HTERT RPE-1 (cell line): ENCODE results near the gene DIP2C.

Experiments
- in situ Hi-C: fragments of 300-500 bp; cut with MboI; formaldehyde crosslinking; loops from 4 replicates; pipeline ENCODE4 v1.14.3; 2020; ENCODE audit warnings: low sequenced_read_pairs

DIP2C gene

GRCh38 chr10:506451-507354, 182.8 kb downstream of the DIP2C start:
- in situ Hi-C loops, result no loop called here

GRCh38 chr10:505419-505818, 184.0 kb downstream of the DIP2C start:
- in situ Hi-C loops, result no loop called here

GRCh38 chr10:504806-505205, 184.7 kb downstream of the DIP2C start:
- in situ Hi-C loops, result no loop called here

GRCh38 chr10:504121-504611, 185.3 kb downstream of the DIP2C start:
- in situ Hi-C loops, result no loop called here

- in situ Hi-C loops, result no loop called here
Measured at GRCh38 chr10:501596-501995, 187.9 kb downstream of the DIP2C start.

GRCh38 chr10:500876-501275, 188.6 kb downstream of the DIP2C start:
- in situ Hi-C loops, result no loop called here

- in situ Hi-C loops, result no loop called here
Measured at GRCh38 chr10:499991-500390, 189.5 kb downstream of the DIP2C start.

GRCh38 chr10:498760-499435, 190.6 kb downstream of the DIP2C start:
- in situ Hi-C loops, result no loop called here

GRCh38 chr10:497898-498451, 191.5 kb downstream of the DIP2C start:
- in situ Hi-C loops, result no loop called here

- in situ Hi-C loops, result no loop called here
Measured at GRCh38 chr10:497289-497688, 192.2 kb downstream of the DIP2C start.

GRCh38 chr10:494556-494955, 194.9 kb downstream of the DIP2C start:
- in situ Hi-C loops, result no loop called here

GRCh38 chr10:494149-494542, 195.3 kb downstream of the DIP2C start:
- in situ Hi-C loops, result no loop called here

- in situ Hi-C loops, result no loop called here
Measured at GRCh38 chr10:493391-494148, 195.9 kb downstream of the DIP2C start.

- in situ Hi-C loops, result no loop called here
Measured at GRCh38 chr10:492836-493235, 196.6 kb downstream of the DIP2C start.

- in situ Hi-C loops, result no loop called here
Measured at GRCh38 chr10:491667-492424, 197.6 kb downstream of the DIP2C start.

GRCh38 chr10:490891-491571, 198.4 kb downstream of the DIP2C start:
- in situ Hi-C loops, result no loop called here

GRCh38 chr10:490256-490655, 199.2 kb downstream of the DIP2C start:
- in situ Hi-C loops, result no loop called here

GRCh38 chr10:489330-489729, 200.1 kb downstream of the DIP2C start:
- in situ Hi-C loops, result no loop called here

GRCh38 chr10:488933-489215, 200.6 kb downstream of the DIP2C start:
- in situ Hi-C loops, result no loop called here
